H1 (cell line): Measurements from ENCODE around the gene RCHY1. TPM values are rescaled to one million over a fixed set of nuclear protein-coding genes. Genes with fewer than 3 reads are reported as not detected.

ENCODE experiments used
- CTCF ChIA-PET: fragments of 300-600 bp; sonication (Branson Sonifier 250); formaldehyde crosslinking; loops from one replicate; lab custom pipeline; 2021; ENCODE audit not compliant: partially characterized antibody; lab: Charles Lee
- POLR2A ChIA-PET: fragments of 300-600 bp; sonication (Branson Sonifier 250); formaldehyde crosslinking; loops from one replicate; lab custom pipeline; 2021; ENCODE audit warnings: inconsistent platforms; ENCODE audit not compliant: partially characterized antibody; lab: Charles Lee
- DNase-seq, 2 experiments: peaks; one replicate each; pipeline versions ENCODE4 v3.0.0 to v3.0.0-alpha.2; 2010 to 2022; ENCODE audit warnings: low spot score in 2 of 2, low read depth in 1 of 2, mixed read lengths in 1 of 2
- FAIRE-seq: peaks from 2 replicates; lab custom pipeline; 2011; peaks lifted over from hg19 to GRCh38; lab: Jason Lieb, UNC
- H2AFZ ChIP-seq: 2 replicates; pipeline ENCODE4 v1.8.1; 2012; ENCODE audit warnings: low read length, inconsistent platforms
- H2AK5ac ChIP-seq: 2 replicates; pipeline ENCODE4 v1.6.1; 2013; ENCODE audit warnings: low read depth, low read length
- H2BK120ac ChIP-seq: replicated peaks from 2 replicates; pipeline ENCODE3; 2013; ENCODE audit warnings: low read depth, low read length, inconsistent platforms
- H2BK12ac ChIP-seq: 2 replicates; pipeline ENCODE4 v1.6.1; 2013; ENCODE audit warnings: low read depth, low read length
- H2BK15ac ChIP-seq: 2 replicates; pipeline ENCODE4 v1.6.1; 2013; ENCODE audit warnings: low read length
- H2BK20ac ChIP-seq: 2 replicates; pipeline ENCODE4 v1.6.1; 2013; ENCODE audit warnings: low read length
- H2BK5ac ChIP-seq: 2 replicates; pipeline ENCODE4 v1.6.1; 2013; ENCODE audit warnings: low read depth, low read length
- H3K14ac ChIP-seq: 2 replicates; pipeline ENCODE4 v1.6.1; 2013; ENCODE audit warnings: inconsistent platforms; ENCODE audit not compliant: insufficient read length
- H3K18ac ChIP-seq: 2 replicates; pipeline ENCODE4 v1.6.1; 2013; ENCODE audit warnings: low read length; ENCODE audit errors: extremely low read depth
- H3K23ac ChIP-seq: 2 replicates; pipeline ENCODE4 v1.6.1; 2013; ENCODE audit warnings: inconsistent platforms; ENCODE audit not compliant: insufficient read length
- H3K23me2 ChIP-seq: 2 replicates; pipeline ENCODE4 v1.6.1; 2013; ENCODE audit warnings: low read depth, low read length
- H3K27ac ChIP-seq: 2 replicates; pipeline ENCODE4 v1.6.1; 2011; ENCODE audit warnings: low read depth, low read length, inconsistent platforms
- H3K27me3 ChIP-seq, 4 experiments: replicated peaks in 1 of 4; 1 replicate in 1 of 4; 2 replicates in 3 of 4; pipeline versions ENCODE4 v1.6.1 to v1.8.1; 2011 to 2013; ENCODE audit warnings: low read length in 3 of 4, mild to moderate bottlenecking in 3 of 4, inconsistent platforms in 2 of 4, mixed read lengths in 2 of 4, moderate library complexity in 1 of 4; ENCODE audit not compliant: control insufficient read depth in 3 of 4, insufficient read depth in 3 of 4; ENCODE audit errors: extremely low read depth in 1 of 4
- H3K36me3 ChIP-seq, 4 experiments: 2 replicates each; pipeline versions ENCODE4 v1.6.1 to v1.8.1; 2011 to 2013; ENCODE audit warnings: mild to moderate bottlenecking in 4 of 4, low read length in 3 of 4, moderate library complexity in 2 of 4, control low read depth in 1 of 4, inconsistent platforms in 1 of 4; ENCODE audit not compliant: insufficient read depth in 4 of 4, control insufficient read depth in 2 of 4
- H3K4ac ChIP-seq: replicated peaks from 2 replicates; pipeline ENCODE3; 2013; ENCODE audit warnings: low read length, low read depth, mixed read lengths, inconsistent platforms; ENCODE audit not compliant: insufficient read length
- H3K4me1 ChIP-seq, 4 experiments: replicated peaks in 1 of 4; 1 replicate in 1 of 4; 2 replicates in 3 of 4; pipeline versions ENCODE4 v1.6.1 to v1.8.1; 2011 to 2013; ENCODE audit warnings: low read length in 3 of 4, inconsistent platforms in 2 of 4, mixed read lengths in 1 of 4; ENCODE audit not compliant: insufficient read depth in 4 of 4, control insufficient read depth in 3 of 4
- H3K4me2 ChIP-seq, 2 experiments: 2 replicates each; pipeline versions ENCODE4 v1.6.1 to v1.8.1; 2011 to 2013; ENCODE audit warnings: low read depth in 2 of 2, low read length in 2 of 2, control low read depth in 1 of 2, inconsistent platforms in 1 of 2, mild to moderate bottlenecking in 1 of 2; ENCODE audit not compliant: insufficient read depth in 1 of 2
- H3K4me3 ChIP-seq, 4 experiments: fragments of 200-600, 300-600 bp in 1 of 4; sonication (generic), shearing (Covaris generic), sonication (Bioruptor Twin) in 1 of 4; 2 replicates each; pipeline versions ENCODE4 v1.5.1 to v1.8.1; 2011 to 2016; ENCODE audit warnings: low read length in 4 of 4, low read depth in 3 of 4, control low read depth in 2 of 4, inconsistent platforms in 2 of 4, mild to moderate bottlenecking in 2 of 4, mixed read lengths in 1 of 4, moderate library complexity in 1 of 4; ENCODE audit not compliant: insufficient read depth in 2 of 4; ENCODE audit errors: extremely low read depth in 1 of 4
- H3K56ac ChIP-seq: replicated peaks from 2 replicates; pipeline ENCODE3; 2013; ENCODE audit warnings: low read depth, mild to moderate bottlenecking, mixed read lengths, low read length, inconsistent platforms; ENCODE audit not compliant: insufficient read length
- H3K79me1 ChIP-seq: 2 replicates; pipeline ENCODE4 v1.6.1; 2013; ENCODE audit warnings: low read depth, low read length, control low read depth
- H3K79me2 ChIP-seq, 2 experiments: 2 replicates each; pipeline versions ENCODE4 v1.6.1 to v1.8.1; 2012 to 2013; ENCODE audit warnings: low read length in 2 of 2, mild to moderate bottlenecking in 2 of 2, inconsistent platforms in 1 of 2; ENCODE audit not compliant: insufficient read depth in 2 of 2, control insufficient read depth in 1 of 2
- H3K9ac ChIP-seq, 4 experiments: replicated peaks in 1 of 4; 1 replicate in 1 of 4; 2 replicates in 3 of 4; pipeline versions ENCODE4 v1.6.1 to v1.8.1; 2011 to 2013; ENCODE audit warnings: low read depth in 3 of 4, low read length in 3 of 4, control low read depth in 2 of 4, mild to moderate bottlenecking in 2 of 4, moderate library complexity in 2 of 4, inconsistent platforms in 1 of 4; ENCODE audit errors: extremely low read depth in 1 of 4
- H3K9me3 ChIP-seq, 2 experiments: 2 replicates each; pipeline versions ENCODE4 v1.6.1 to v1.8.1; 2012 to 2013; ENCODE audit warnings: mild to moderate bottlenecking in 2 of 2, moderate library complexity in 2 of 2, control low read depth in 1 of 2, inconsistent platforms in 1 of 2, low read depth in 1 of 2, low read length in 1 of 2, mixed read lengths in 1 of 2; ENCODE audit not compliant: insufficient read depth in 2 of 2
- H4K20me1 ChIP-seq, 2 experiments: replicated peaks in 1 of 2; 2 replicates each; pipeline versions ENCODE3 to v1.8.1; 2011 to 2013; ENCODE audit warnings: inconsistent platforms in 2 of 2, low read length in 2 of 2, mild to moderate bottlenecking in 1 of 2; ENCODE audit not compliant: insufficient read depth in 2 of 2, control insufficient read depth in 1 of 2
- H4K5ac ChIP-seq: 2 replicates; pipeline ENCODE4 v1.6.1; 2013; ENCODE audit warnings: low read length, low read depth, mixed read lengths, inconsistent platforms; ENCODE audit not compliant: insufficient read length
- H4K8ac ChIP-seq: 2 replicates; pipeline ENCODE4 v1.8.0; 2013; ENCODE audit warnings: mild to moderate bottlenecking, moderate library complexity, low read length, inconsistent platforms; ENCODE audit not compliant: insufficient read depth; ENCODE audit errors: extremely low read depth
- H4K91ac ChIP-seq: replicated peaks from 2 replicates; pipeline ENCODE3; 2013; ENCODE audit warnings: low read length, mixed read lengths, inconsistent platforms; ENCODE audit not compliant: insufficient read length
- BRCA1 ChIP-seq: IDR thresholded peaks from 2 replicates; pipeline ENCODE4 v1.6.1; 2012; ENCODE audit warnings: low read depth, low read length, improper control_type of control experiment
- CBX5 ChIP-seq: fragments of 300-800, 300-1000 bp; sonication (generic); IDR thresholded peaks from 2 replicates; pipeline ENCODE4 v1.7.1; 2016; ENCODE audit warnings: antibody characterized with exemption, low read length, low read depth
- SIN3A ChIP-seq, 2 experiments: IDR thresholded peaks in 1 of 2; conservative IDR thresholded peaks in 1 of 2; 2 replicates each; pipeline ENCODE4 v1.6.1; 2011 to 2012; ENCODE audit warnings: low read length in 2 of 2, improper control_type of control experiment in 1 of 2, low read depth in 1 of 2, mild to moderate bottlenecking in 1 of 2
- SUZ12 ChIP-seq: fragments of 200-600 bp; sonication (generic); IDR thresholded peaks from 2 replicates; pipeline ENCODE4 v1.6.1; 2012; ENCODE audit warnings: mild to moderate bottlenecking, inconsistent platforms, low read length, moderate library complexity, mixed read lengths
- WGBS, 2 experiments: shearing (Covaris generic) in 1 of 2; methylation state at CpG; one replicate each; pipeline versions ENCODE4 v1.1.6 to v1.1.7; 2013 to 2015; ENCODE audit warnings: low lambda C conversion rate in 2 of 2, mixed read lengths in 2 of 2, inconsistent platforms in 1 of 2, low coverage in 1 of 2, missing lambda C conversion rate in 1 of 2; ENCODE audit not compliant: insufficient replicate concordance in 2 of 2, insufficient coverage in 1 of 2, insufficient read length in 1 of 2; ENCODE audit errors: extremely low coverage in 1 of 2, missing lambda C conversion rate in 1 of 2; 5-methylcytosine and 5-hydroxymethylcytosine counted together
- polyA plus RNA-seq, 7 experiments: library from polyadenylated mRNA; depleted of rRNA in 3 of 7; stranded (reverse) in 5 of 7; unstranded in 2 of 7; fragments of >200 nt in 5 of 7; fragments of 200-250 nt in 2 of 7; gene quantifications; 1 replicate in 5 of 7; 2 replicates in 1 of 7; 4 replicates in 1 of 7; pipeline versions ENCODE4 v1.2.1 to v1.2.3, GENCODE V29; 2011 to 2013; ENCODE audit warnings: missing spikeins in 2 of 7, mixed read lengths in 2 of 7
- total RNA-seq: library from RNA; stranded (reverse); fragmentation: NEBNext Ultra II Directional; extraction: Animal tissue kit (Norgen Biotek cat#: 25700); gene quantifications from 2 replicates; pipeline ENCODE4 v1.2.1, GENCODE V29; 2021

Gene RCHY1
- total and polyA plus RNA-seq, 2 of the 8 experiments (the other 6 are each of a cell fraction or from before 2014, with no cell fraction given): 30.3 to 44.0 TPM

DNA sequence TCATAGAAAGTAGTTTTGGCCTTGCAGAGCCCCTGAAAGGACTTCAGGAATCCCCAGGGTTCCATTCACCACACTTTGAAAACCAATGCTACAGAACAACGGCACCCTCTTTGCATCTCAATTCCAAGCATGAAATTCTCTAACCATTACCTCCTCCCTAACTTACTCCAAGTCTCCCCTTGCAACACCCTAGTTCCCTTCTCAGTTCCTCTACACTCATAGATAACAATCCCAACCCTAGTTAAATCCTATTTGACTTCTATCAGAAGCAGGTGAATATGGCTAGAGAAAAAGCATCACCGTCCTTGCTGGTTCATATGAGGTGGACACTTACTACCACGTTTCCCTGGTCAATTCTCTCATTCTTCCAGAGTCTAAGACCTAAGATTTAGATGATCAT, 2.4 kb downstream of the RCHY1 start:
- H3K14ac ChIP-seq: no peak overlapping the region
- no peak overlapping the region for H2BK120ac ChIP-seq
- ChIA-PET CTCF (no interaction called here), POLR2A (interaction anchor here (1.1 kb wide), 2 partner anchors 9 to 42 kb away, joined by 3 to 4 read pairs; no protein-coding TSS in a partner anchor)
- H2AFZ ChIP-seq: no peak overlapping the region
- no peaks in the 10 kb centered on the region for H4K20me1 ChIP-seq
- peaks cover 0 to 56% of the 10 kb centered on the region in 2 experiments; a peak in 3 of 4 replicates for H3K79me2 ChIP-seq
- no peak overlapping the region for H3K4ac ChIP-seq
- no peak overlapping the region for H2BK5ac ChIP-seq
- H2BK20ac ChIP-seq: no peak overlapping the region
- H3K4me3 ChIP-seq: peak overlapping the region in 3 of 4 experiments; percentile 1 to 83 (median 11); a peak in 4 of 8 replicates
- no peak overlapping the region for H4K91ac ChIP-seq
- H3K9me3 ChIP-seq: no peaks in the 10 kb centered on the region
- 18% methylated on average over 3 of the region's 3 CpGs; no CpG with 5 or more reads in 1 of the 2 experiments for WGBS, 2 experiments
- no peak overlapping the region for H4K5ac ChIP-seq
- no peak overlapping the region for H3K9ac ChIP-seq
- no peak overlapping the region for H3K18ac ChIP-seq
- peak; percentile 84 for FAIRE-seq
- TF ChIP-seq CBX5 (no peak), SIN3A (conservative IDR thresholded peaks at IDR 0.05 in 1 of 2, IDR thresholded peaks at IDR 0.05 in 1 of 2; ENCODE audit: low read depth in 1 of 2, low read length in 2 of 2) (no peak), BRCA1 (no peak), SUZ12 (no peak)
- no peaks in the 10 kb centered on the region for H3K79me1 ChIP-seq
- H3K36me3 ChIP-seq: peaks cover 0 to 22% (median under 1%) of the 10 kb centered on the region in 4 experiments; a peak in 4 of 8 replicates
- no peak overlapping the region for H3K56ac ChIP-seq
- peak overlapping the region; percentile 56 to 89 for H3K4me2 ChIP-seq
- H3K23me2 ChIP-seq: peaks cover 7% of the 10 kb centered on the region
- no peaks in the 10 kb centered on the region for H3K27me3 ChIP-seq
- no peak overlapping the region for H3K23ac ChIP-seq
- DNase-seq: peak in 1 of 2 experiments; percentile 5
- no peak overlapping the region for H2BK12ac ChIP-seq
- peaks cover 0 to 15% (median 7%) of the 10 kb centered on the region in 4 experiments; a peak in 4 of 7 replicates for H3K4me1 ChIP-seq
- H3K27ac ChIP-seq: no peak overlapping the region
- H2AK5ac ChIP-seq: no peak overlapping the region
- no peak overlapping the region for H2BK15ac ChIP-seq
- H4K8ac ChIP-seq: no peak overlapping the region
